ENCODE results near the gene ZNF292.
"Not testable (repeated sequence)": the region's sequence is repeated elsewhere in the genome, so short reads cannot be mapped to it uniquely, and the experiment has no call there.

Gene ZNF292

GRCh38 chr6:87277123-87277522, 121.8 kb downstream of the ZNF292 start:
- Histone ChIP-seq H3K27ac (ENCODE audit: low read length) (no peak overlapping the region), H3K27me3 (ENCODE audit: low read depth, low read length) (no peaks in the 10 kb centered on the region), H3K9me3 (ENCODE audit: control insufficient read depth in 1 of 2, low read length in 2 of 2) (no peaks in the 10 kb centered on the region), H3K4me3 (ENCODE audit: low read depth in 1 of 2, low read length in 2 of 2) (no peak overlapping the region), H3K36me3 (ENCODE audit: control insufficient read depth in 1 of 2, insufficient read depth in 2 of 2, low read length in 2 of 2) (no peaks in the 10 kb centered on the region), H3K4me1 (ENCODE audit: control insufficient read depth in 1 of 2, insufficient read depth in 2 of 2, low read length in 2 of 2) (peaks cover 0 to 6% of the 10 kb centered on the region in 2 donors)

- no peak overlapping the region for H3K27ac ChIP-seq (ENCODE audit: low read length)
- peaks cover 0 to 6% of the 10 kb centered on the region in 2 donors for H3K4me1 ChIP-seq (ENCODE audit: control insufficient read depth in 1 of 2, insufficient read depth in 2 of 2, low read length in 2 of 2)
- no peaks in the 10 kb centered on the region for H3K27me3 ChIP-seq (ENCODE audit: low read depth, low read length)
- H3K36me3 ChIP-seq (ENCODE audit: control insufficient read depth in 1 of 2, insufficient read depth in 2 of 2, low read length in 2 of 2): no peaks in the 10 kb centered on the region
- H3K9me3 ChIP-seq (ENCODE audit: control insufficient read depth in 1 of 2, low read length in 2 of 2): no peaks in the 10 kb centered on the region
- no peak overlapping the region for H3K4me3 ChIP-seq (ENCODE audit: low read depth in 1 of 2, low read length in 2 of 2)
Observed at GRCh38 chr6:87279196-87279595, 123.8 kb downstream of the ZNF292 start.

- no peaks in the 10 kb centered on the region for H3K27me3 ChIP-seq (ENCODE audit: low read depth, low read length)
- no peaks in the 10 kb centered on the region for H3K9me3 ChIP-seq (ENCODE audit: control insufficient read depth in 1 of 2, low read length in 2 of 2)
- no peak overlapping the region for H3K4me3 ChIP-seq (ENCODE audit: low read depth in 1 of 2, low read length in 2 of 2)
- no peaks in the 10 kb centered on the region for H3K4me1 ChIP-seq (ENCODE audit: control insufficient read depth in 1 of 2, insufficient read depth in 2 of 2, low read length in 2 of 2)
- H3K36me3 ChIP-seq (ENCODE audit: control insufficient read depth in 1 of 2, insufficient read depth in 2 of 2, low read length in 2 of 2): no peaks in the 10 kb centered on the region
- H3K27ac ChIP-seq (ENCODE audit: low read length): no peak overlapping the region
Observed at GRCh38 chr6:87281426-87281825, 126.1 kb downstream of the ZNF292 start.

GRCh38 chr6:87282743-87283142, 127.4 kb downstream of the ZNF292 start:
- no peaks in the 10 kb centered on the region for H3K36me3 ChIP-seq (ENCODE audit: control insufficient read depth in 1 of 2, insufficient read depth in 2 of 2, low read length in 2 of 2)
- no peaks in the 10 kb centered on the region for H3K9me3 ChIP-seq (ENCODE audit: control insufficient read depth in 1 of 2, low read length in 2 of 2)
- H3K27ac ChIP-seq (ENCODE audit: low read length): no peak overlapping the region
- no peak overlapping the region for H3K4me3 ChIP-seq (ENCODE audit: low read depth in 1 of 2, low read length in 2 of 2)
- no peaks in the 10 kb centered on the region for H3K27me3 ChIP-seq (ENCODE audit: low read depth, low read length)
- no peaks in the 10 kb centered on the region for H3K4me1 ChIP-seq (ENCODE audit: control insufficient read depth in 1 of 2, insufficient read depth in 2 of 2, low read length in 2 of 2)

GRCh38 chr6:87283461-87283860, 128.1 kb downstream of the ZNF292 start:
- no peaks in the 10 kb centered on the region for H3K27me3 ChIP-seq (ENCODE audit: low read depth, low read length)
- H3K27ac ChIP-seq (ENCODE audit: low read length): no peak overlapping the region
- H3K4me3 ChIP-seq (ENCODE audit: low read depth in 1 of 2, low read length in 2 of 2): no peak overlapping the region
- no peaks in the 10 kb centered on the region for H3K36me3 ChIP-seq (ENCODE audit: control insufficient read depth in 1 of 2, insufficient read depth in 2 of 2, low read length in 2 of 2)
- H3K9me3 ChIP-seq (ENCODE audit: control insufficient read depth in 1 of 2, low read length in 2 of 2): no peaks in the 10 kb centered on the region
- H3K4me1 ChIP-seq (ENCODE audit: control insufficient read depth in 1 of 2, insufficient read depth in 2 of 2, low read length in 2 of 2): no peaks in the 10 kb centered on the region

- H3K36me3 ChIP-seq (ENCODE audit: control insufficient read depth in 1 of 2, insufficient read depth in 2 of 2, low read length in 2 of 2): no peaks in the 10 kb centered on the region
- no peaks in the 10 kb centered on the region for H3K27me3 ChIP-seq (ENCODE audit: low read depth, low read length)
- H3K4me3 ChIP-seq (ENCODE audit: low read depth in 1 of 2, low read length in 2 of 2): no peak overlapping the region
- H3K4me1 ChIP-seq (ENCODE audit: control insufficient read depth in 1 of 2, insufficient read depth in 2 of 2, low read length in 2 of 2): no peaks in the 10 kb centered on the region
- no peak overlapping the region for H3K27ac ChIP-seq (ENCODE audit: low read length)
- H3K9me3 ChIP-seq (ENCODE audit: control insufficient read depth in 1 of 2, low read length in 2 of 2): no peaks in the 10 kb centered on the region
Observed at GRCh38 chr6:87287251-87287650, 131.9 kb downstream of the ZNF292 start.

- H3K9me3 ChIP-seq (ENCODE audit: control insufficient read depth in 1 of 2, low read length in 2 of 2): no peaks in the 10 kb centered on the region
Observed at GRCh38 chr6:87289571-87289970, 134.2 kb downstream of the ZNF292 start.

GRCh38 chr6:87291883-87292282, 136.5 kb downstream of the ZNF292 start:
- Histone ChIP-seq H3K4me3 (ENCODE audit: low read depth in 1 of 2, low read length in 2 of 2) (no peak overlapping the region), H3K27me3 (ENCODE audit: low read depth, low read length) (no peaks in the 10 kb centered on the region), H3K27ac (ENCODE audit: low read length) (no peak overlapping the region), H3K4me1 (ENCODE audit: control insufficient read depth in 1 of 2, insufficient read depth in 2 of 2, low read length in 2 of 2) (no peaks in the 10 kb centered on the region), H3K36me3 (ENCODE audit: control insufficient read depth in 1 of 2, insufficient read depth in 2 of 2, low read length in 2 of 2) (no peaks in the 10 kb centered on the region), H3K9me3 (ENCODE audit: control insufficient read depth in 1 of 2, low read length in 2 of 2) (no peaks in the 10 kb centered on the region)

More at GRCh38 chr6:87289571-87289970, 134.2 kb downstream of the ZNF292 start:
- no peaks in the 10 kb centered on the region for H3K27me3 ChIP-seq (ENCODE audit: low read depth, low read length)
- no peak overlapping the region for H3K4me3 ChIP-seq (ENCODE audit: low read depth in 1 of 2, low read length in 2 of 2)
- H3K4me1 ChIP-seq (ENCODE audit: control insufficient read depth in 1 of 2, insufficient read depth in 2 of 2, low read length in 2 of 2): no peaks in the 10 kb centered on the region
- H3K27ac ChIP-seq (ENCODE audit: low read length): no peak overlapping the region
- H3K36me3 ChIP-seq (ENCODE audit: control insufficient read depth in 1 of 2, insufficient read depth in 2 of 2, low read length in 2 of 2): no peaks in the 10 kb centered on the region

GRCh38 chr6:87293526-87293925, 138.2 kb downstream of the ZNF292 start:
- H3K27me3 ChIP-seq (ENCODE audit: low read depth, low read length): no peaks in the 10 kb centered on the region
- H3K27ac ChIP-seq (ENCODE audit: low read length): no peak overlapping the region
- no peaks in the 10 kb centered on the region for H3K4me1 ChIP-seq (ENCODE audit: control insufficient read depth in 1 of 2, insufficient read depth in 2 of 2, low read length in 2 of 2)
- H3K4me3 ChIP-seq (ENCODE audit: low read depth in 1 of 2, low read length in 2 of 2): no peak overlapping the region
- no peaks in the 10 kb centered on the region for H3K36me3 ChIP-seq (ENCODE audit: control insufficient read depth in 1 of 2, insufficient read depth in 2 of 2, low read length in 2 of 2)
- no peaks in the 10 kb centered on the region for H3K9me3 ChIP-seq (ENCODE audit: control insufficient read depth in 1 of 2, low read length in 2 of 2)

GRCh38 chr6:87297119-87297518, 141.8 kb downstream of the ZNF292 start:
- Histone ChIP-seq H3K9me3 (ENCODE audit: control insufficient read depth in 1 of 2, low read length in 2 of 2) (no peaks in the 10 kb centered on the region), H3K27me3 (ENCODE audit: low read depth, low read length) (no peaks in the 10 kb centered on the region), H3K27ac (ENCODE audit: low read length) (no peak overlapping the region), H3K4me3 (ENCODE audit: low read depth in 1 of 2, low read length in 2 of 2) (no peak overlapping the region), H3K36me3 (ENCODE audit: control insufficient read depth in 1 of 2, insufficient read depth in 2 of 2, low read length in 2 of 2) (no peaks in the 10 kb centered on the region), H3K4me1 (ENCODE audit: control insufficient read depth in 1 of 2, insufficient read depth in 2 of 2, low read length in 2 of 2) (no peaks in the 10 kb centered on the region)

GRCh38 chr6:87301277-87301676, 145.9 kb downstream of the ZNF292 start:
- H3K36me3 ChIP-seq (ENCODE audit: control insufficient read depth in 1 of 2, insufficient read depth in 2 of 2, low read length in 2 of 2); H3K27ac ChIP-seq (ENCODE audit: low read length); H3K9me3 ChIP-seq (ENCODE audit: control insufficient read depth in 1 of 2, low read length in 2 of 2); H3K4me3 ChIP-seq (ENCODE audit: low read depth in 1 of 2, low read length in 2 of 2); H3K4me1 ChIP-seq (ENCODE audit: control insufficient read depth in 1 of 2, insufficient read depth in 2 of 2, low read length in 2 of 2); H3K27me3 ChIP-seq (ENCODE audit: low read depth, low read length): not testable (repeated sequence)

- Histone ChIP-seq H3K4me1 (ENCODE audit: control insufficient read depth in 1 of 2, insufficient read depth in 2 of 2, low read length in 2 of 2) (no peaks in the 10 kb centered on the region), H3K27ac (ENCODE audit: low read length) (no peak overlapping the region), H3K27me3 (ENCODE audit: low read depth, low read length) (no peaks in the 10 kb centered on the region), H3K4me3 (ENCODE audit: low read depth in 1 of 2, low read length in 2 of 2) (no peak overlapping the region), H3K36me3 (ENCODE audit: control insufficient read depth in 1 of 2, insufficient read depth in 2 of 2, low read length in 2 of 2) (no peaks in the 10 kb centered on the region), H3K9me3 (ENCODE audit: control insufficient read depth in 1 of 2, low read length in 2 of 2) (no peaks in the 10 kb centered on the region)
Observed at GRCh38 chr6:87308970-87309369, 153.6 kb downstream of the ZNF292 start.
